ENCODE data around the gene ADAP1. TPM values are rescaled to one million over a fixed set of nuclear protein-coding genes. Genes with fewer than 3 reads are reported as not detected.
A peak's percentile ranks its signal among the peaks of the same experiment; 100 is the strongest.

ADAP1 gene
- total and polyA plus RNA-seq, 2 of the 13 experiments (the other 11 are each of a cell fraction or from before 2014, with no cell fraction given) = 10.5 to 24.6 TPM

DNA sequence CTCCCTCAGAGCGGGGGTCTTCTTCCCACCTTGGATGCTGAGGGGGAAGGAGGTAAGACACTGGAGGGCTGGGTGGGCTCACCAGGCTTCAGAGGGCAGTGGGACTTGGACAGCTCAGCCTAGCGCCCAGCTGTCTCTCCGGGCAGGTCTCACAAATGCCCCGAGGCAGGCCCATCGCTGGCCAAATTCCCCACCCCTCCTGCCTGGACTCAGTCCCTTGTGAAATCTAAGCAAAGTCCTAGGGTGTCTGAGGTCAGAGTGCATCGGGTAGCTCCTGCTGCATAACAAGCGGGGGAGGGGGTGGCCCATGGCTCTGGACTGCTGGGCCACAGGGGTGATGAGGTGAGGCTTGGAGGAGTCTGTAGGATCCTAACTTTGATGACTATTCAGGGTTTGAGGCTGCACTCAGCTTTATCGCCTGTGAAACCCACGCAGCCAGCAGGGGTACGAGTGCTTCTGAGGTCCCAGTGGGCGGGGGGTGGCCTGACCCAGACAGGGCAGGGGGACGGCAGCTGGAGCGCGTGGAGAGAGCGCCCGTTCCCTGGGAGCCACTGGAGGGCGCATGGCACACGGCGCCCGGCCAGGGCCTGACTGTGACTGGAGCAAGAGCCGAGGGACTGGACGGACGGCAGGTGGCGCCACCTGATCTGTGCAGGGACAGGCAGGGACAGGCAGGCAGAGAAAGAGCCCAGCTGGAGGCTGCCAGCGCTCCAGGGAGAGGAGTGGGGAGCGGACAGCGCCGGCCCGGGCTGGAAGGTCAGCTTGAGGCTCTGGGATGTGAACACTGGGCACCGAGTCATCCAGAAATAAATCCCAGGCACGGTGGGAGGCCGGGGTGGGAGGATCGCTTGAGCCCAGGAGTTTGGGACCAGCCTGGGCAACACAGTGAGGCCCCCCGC, 38.5 kb upstream of the ADAP1 start (continued):
- TF ChIP-seq, protein P1, sequence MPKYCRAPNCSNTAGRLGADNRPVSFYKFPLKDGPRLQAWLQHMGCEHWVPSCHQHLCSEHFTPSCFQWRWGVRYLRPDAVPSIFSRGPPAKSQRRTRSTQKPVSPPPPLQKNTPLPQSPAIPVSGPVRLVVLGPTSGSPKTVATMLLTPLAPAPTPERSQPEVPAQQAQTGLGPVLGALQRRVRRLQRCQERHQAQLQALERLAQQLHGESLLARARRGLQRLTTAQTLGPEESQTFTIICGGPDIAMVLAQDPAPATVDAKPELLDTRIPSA (CRISPR knock-in tag; IDR thresholded peaks at IDR 0.05; ENCODE audit: borderline replicate concordance) = peak; percentile 88; the same call in 1 of the 2 replicates
- TF ChIP-seq RORA (CRISPR knock-in tag; IDR thresholded peaks at IDR 0.05) (no peak), PCBP2 (optimal IDR thresholded peaks at IDR 0.05; ENCODE audit: low read depth, low read length, poor library complexity, severe bottlenecking) (no peak), SRSF1 (optimal IDR thresholded peaks at IDR 0.05; ENCODE audit: low read depth, low read length) (no peak), HNF4A (CRISPR knock-in tag; IDR thresholded peaks at IDR 0.05) (peak; percentile 94), ZNF652 (CRISPR knock-in tag; IDR thresholded peaks at IDR 0.05; ENCODE audit: borderline replicate concordance, low read depth) (no peak), ZBTB1 (CRISPR knock-in tag; IDR thresholded peaks at IDR 0.05; ENCODE audit: borderline replicate concordance) (no peak; the same call in 1 of the 2 replicates), ZNF562 (CRISPR knock-in tag; IDR thresholded peaks at IDR 0.05; ENCODE audit: borderline replicate concordance) (no peak), ELF3 (CRISPR knock-in tag; IDR thresholded peaks at IDR 0.05) (peak; percentile 66; the same call in 1 of the 2 replicates), HMG20A (CRISPR knock-in tag; IDR thresholded peaks at IDR 0.05; ENCODE audit: borderline replicate concordance) (peak; percentile 40), SATB2 (CRISPR knock-in tag; IDR thresholded peaks at IDR 0.05) (peak; percentile 45; the same call in 1 of the 2 replicates), ZNF496 (CRISPR knock-in tag; IDR thresholded peaks at IDR 0.05; ENCODE audit: insufficient replicate concordance) (no peak), MTA3 (CRISPR knock-in tag; IDR thresholded peaks at IDR 0.05) (no peak), ZNF547 (CRISPR knock-in tag; IDR thresholded peaks at IDR 0.05) (peak; percentile 49; the same call in 1 of the 2 replicates)
- TF ChIP-seq, protein P2, sequence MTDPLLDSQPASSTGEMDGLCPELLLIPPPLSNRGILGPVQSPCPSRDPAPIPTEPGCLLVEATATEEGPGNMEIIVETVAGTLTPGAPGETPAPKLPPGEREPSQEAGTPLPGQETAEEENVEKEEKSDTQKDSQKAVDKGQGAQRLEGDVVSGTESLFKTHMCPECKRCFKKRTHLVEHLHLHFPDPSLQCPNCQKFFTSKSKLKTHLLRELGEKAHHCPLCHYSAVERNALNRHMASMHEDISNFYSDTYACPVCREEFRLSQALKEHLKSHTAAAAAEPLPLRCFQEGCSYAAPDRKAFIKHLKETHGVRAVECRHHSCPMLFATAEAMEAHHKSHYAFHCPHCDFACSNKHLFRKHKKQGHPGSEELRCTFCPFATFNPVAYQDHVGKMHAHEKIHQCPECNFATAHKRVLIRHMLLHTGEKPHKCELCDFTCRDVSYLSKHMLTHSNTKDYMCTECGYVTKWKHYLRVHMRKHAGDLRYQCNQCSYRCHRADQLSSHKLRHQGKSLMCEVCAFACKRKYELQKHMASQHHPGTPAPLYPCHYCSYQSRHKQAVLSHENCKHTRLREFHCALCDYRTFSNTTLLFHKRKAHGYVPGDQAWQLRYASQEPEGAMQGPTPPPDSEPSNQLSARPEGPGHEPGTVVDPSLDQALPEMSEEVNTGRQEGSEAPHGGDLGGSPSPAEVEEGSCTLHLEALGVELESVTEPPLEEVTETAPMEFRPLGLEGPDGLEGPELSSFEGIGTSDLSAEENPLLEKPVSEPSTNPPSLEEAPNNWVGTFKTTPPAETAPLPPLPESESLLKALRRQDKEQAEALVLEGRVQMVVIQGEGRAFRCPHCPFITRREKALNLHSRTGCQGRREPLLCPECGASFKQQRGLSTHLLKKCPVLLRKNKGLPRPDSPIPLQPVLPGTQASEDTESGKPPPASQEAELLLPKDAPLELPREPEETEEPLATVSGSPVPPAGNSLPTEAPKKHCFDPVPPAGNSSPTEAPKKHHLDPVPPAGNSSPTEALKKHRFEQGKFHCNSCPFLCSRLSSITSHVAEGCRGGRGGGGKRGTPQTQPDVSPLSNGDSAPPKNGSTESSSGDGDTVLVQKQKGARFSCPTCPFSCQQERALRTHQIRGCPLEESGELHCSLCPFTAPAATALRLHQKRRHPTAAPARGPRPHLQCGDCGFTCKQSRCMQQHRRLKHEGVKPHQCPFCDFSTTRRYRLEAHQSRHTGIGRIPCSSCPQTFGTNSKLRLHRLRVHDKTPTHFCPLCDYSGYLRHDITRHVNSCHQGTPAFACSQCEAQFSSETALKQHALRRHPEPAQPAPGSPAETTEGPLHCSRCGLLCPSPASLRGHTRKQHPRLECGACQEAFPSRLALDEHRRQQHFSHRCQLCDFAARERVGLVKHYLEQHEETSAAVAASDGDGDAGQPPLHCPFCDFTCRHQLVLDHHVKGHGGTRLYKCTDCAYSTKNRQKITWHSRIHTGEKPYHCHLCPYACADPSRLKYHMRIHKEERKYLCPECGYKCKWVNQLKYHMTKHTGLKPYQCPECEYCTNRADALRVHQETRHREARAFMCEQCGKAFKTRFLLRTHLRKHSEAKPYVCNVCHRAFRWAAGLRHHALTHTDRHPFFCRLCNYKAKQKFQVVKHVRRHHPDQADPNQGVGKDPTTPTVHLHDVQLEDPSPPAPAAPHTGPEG (CRISPR knock-in tag; IDR thresholded peaks at IDR 0.05) = 0 out of 2 replicates have a peak, but pooled peaks have one; percentile 53
- TF ChIP-seq, protein P3, sequence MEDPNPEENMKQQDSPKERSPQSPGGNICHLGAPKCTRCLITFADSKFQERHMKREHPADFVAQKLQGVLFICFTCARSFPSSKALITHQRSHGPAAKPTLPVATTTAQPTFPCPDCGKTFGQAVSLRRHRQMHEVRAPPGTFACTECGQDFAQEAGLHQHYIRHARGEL (CRISPR knock-in tag; IDR thresholded peaks at IDR 0.05) = no peak
- TF ChIP-seq, protein P4, sequence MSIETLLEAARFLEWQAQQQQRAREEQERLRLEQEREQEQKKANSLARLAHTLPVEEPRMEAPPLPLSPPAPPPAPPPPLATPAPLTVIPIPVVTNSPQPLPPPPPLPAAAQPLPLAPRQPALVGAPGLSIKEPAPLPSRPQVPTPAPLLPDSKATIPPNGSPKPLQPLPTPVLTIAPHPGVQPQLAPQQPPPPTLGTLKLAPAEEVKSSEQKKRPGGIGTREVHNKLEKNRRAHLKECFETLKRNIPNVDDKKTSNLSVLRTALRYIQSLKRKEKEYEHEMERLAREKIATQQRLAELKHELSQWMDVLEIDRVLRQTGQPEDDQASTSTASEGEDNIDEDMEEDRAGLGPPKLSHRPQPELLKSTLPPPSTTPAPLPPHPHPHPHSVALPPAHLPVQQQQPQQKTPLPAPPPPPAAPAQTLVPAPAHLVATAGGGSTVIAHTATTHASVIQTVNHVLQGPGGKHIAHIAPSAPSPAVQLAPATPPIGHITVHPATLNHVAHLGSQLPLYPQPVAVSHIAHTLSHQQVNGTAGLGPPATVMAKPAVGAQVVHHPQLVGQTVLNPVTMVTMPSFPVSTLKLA (IDR thresholded peaks at IDR 0.05) = peak; percentile 66
- TF ChIP-seq, protein P5, sequence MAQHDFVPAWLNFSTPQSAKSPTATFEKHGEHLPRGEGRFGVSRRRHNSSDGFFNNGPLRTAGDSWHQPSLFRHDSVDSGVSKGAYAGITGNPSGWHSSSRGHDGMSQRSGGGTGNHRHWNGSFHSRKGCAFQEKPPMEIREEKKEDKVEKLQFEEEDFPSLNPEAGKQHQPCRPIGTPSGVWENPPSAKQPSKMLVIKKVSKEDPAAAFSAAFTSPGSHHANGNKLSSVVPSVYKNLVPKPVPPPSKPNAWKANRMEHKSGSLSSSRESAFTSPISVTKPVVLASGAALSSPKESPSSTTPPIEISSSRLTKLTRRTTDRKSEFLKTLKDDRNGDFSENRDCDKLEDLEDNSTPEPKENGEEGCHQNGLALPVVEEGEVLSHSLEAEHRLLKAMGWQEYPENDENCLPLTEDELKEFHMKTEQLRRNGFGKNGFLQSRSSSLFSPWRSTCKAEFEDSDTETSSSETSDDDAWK (CRISPR knock-in tag; IDR thresholded peaks at IDR 0.05) = no peak
- TF ChIP-seq, protein P6, sequence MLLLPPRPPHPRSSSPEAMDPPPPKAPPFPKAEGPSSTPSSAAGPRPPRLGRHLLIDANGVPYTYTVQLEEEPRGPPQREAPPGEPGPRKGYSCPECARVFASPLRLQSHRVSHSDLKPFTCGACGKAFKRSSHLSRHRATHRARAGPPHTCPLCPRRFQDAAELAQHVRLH (CRISPR knock-in tag; IDR thresholded peaks at IDR 0.05; ENCODE audit: borderline replicate concordance, low read depth) = peak; percentile 95
